K562 (cell line): ENCODE measurements around the gene IRAK3. TPM values are rescaled to one million over a fixed set of nuclear protein-coding genes. Genes with fewer than 3 reads are reported as not detected.

Experiments
- ATAC-seq: fragments of 200-7000 bp; cut with Tn5 transposase; 3 replicates; pipeline ENCODE4 v1.9.1; 2020; ENCODE audit warnings: moderate library complexity
- BruUV-seq: library from RNA; stranded (reverse); fragments of 400-500 nt; replicated peaks from 2 replicates; lab custom pipeline; 2021; lab: Mats Ljungman, UMichigan
- CTCF ChIA-PET: fragments of 300-600 bp; formaldehyde crosslinking; extraction: SDS; loops from one replicate; lab custom pipeline; 2021; ENCODE audit warnings: low intra/inter-chr PET ratio; lab: Yijun Ruan, JAX
- POLR2A ChIA-PET: fragments of 300-600, 350-650 bp; sonication (Branson Sonifier 250); formaldehyde crosslinking; extraction: SDS; loops from one replicate; lab custom pipeline; 2021; ENCODE audit warnings: antibody characterized with exemption, inconsistent platforms; lab: Yijun Ruan, JAX
- DNase-seq, 4 experiments: peaks; one replicate each; pipeline versions ENCODE4 v3.0.0 to v3.0.0-alpha.2; 2011 to 2018; ENCODE audit warnings: low spot score in 3 of 4, mixed read lengths in 3 of 4; ENCODE audit errors: extremely low read depth in 1 of 4
- FAIRE-seq: peaks from 2 replicates; lab custom pipeline; 2011; peaks lifted over from hg19 to GRCh38; lab: Jason Lieb, UNC
- H2AFZ ChIP-seq: 2 replicates; pipeline ENCODE4 v1.6.0; 2011; ENCODE audit warnings: low read depth, low read length, control low read depth, inconsistent platforms
- H3K27ac ChIP-seq: fragments of 200-600 bp; 3 replicates; pipeline ENCODE4 v1.8.0; 2011; ENCODE audit warnings: low read depth, mild to moderate bottlenecking, control low read depth, inconsistent platforms, low read length, moderate library complexity, mixed read lengths; ENCODE audit errors: extremely low read depth
- H3K27me3 ChIP-seq, 2 experiments: fragments of 300-600 bp in 1 of 2; 2 replicates in 1 of 2; 3 replicates in 1 of 2; pipeline versions ENCODE4 v1.6.0 to v1.8.0; 2011; ENCODE audit warnings: inconsistent platforms in 2 of 2, low read length in 2 of 2, mild to moderate bottlenecking in 1 of 2, mixed read lengths in 1 of 2, moderate library complexity in 1 of 2; ENCODE audit not compliant: control insufficient read depth in 2 of 2, insufficient read depth in 2 of 2
- H3K36me3 ChIP-seq: fragments of 300-600 bp; 3 replicates; pipeline ENCODE4 v1.8.0; 2011; ENCODE audit warnings: mild to moderate bottlenecking, low read length, inconsistent platforms; ENCODE audit not compliant: control insufficient read depth, insufficient read depth
- H3K4me1 ChIP-seq, 2 experiments: fragments of 200-600 bp in 1 of 2; replicated peaks in 1 of 2; 2 replicates in 1 of 2; 3 replicates in 1 of 2; pipeline versions ENCODE4 v1.5.1 to v1.8.0; 2011; ENCODE audit warnings: inconsistent platforms in 2 of 2, low read length in 2 of 2, mild to moderate bottlenecking in 1 of 2, mixed read lengths in 1 of 2, moderate library complexity in 1 of 2; ENCODE audit not compliant: control insufficient read depth in 2 of 2, insufficient read depth in 2 of 2
- H3K4me2 ChIP-seq: 2 replicates; pipeline ENCODE4 v1.6.1; 2011; ENCODE audit warnings: low read length, control low read depth, inconsistent platforms, mixed read lengths; ENCODE audit not compliant: insufficient read depth
- H3K4me3 ChIP-seq: fragments of 200-600 bp; sonication (generic), shearing (Covaris generic); 2 replicates; pipeline ENCODE4 v1.5.1; 2016; ENCODE audit warnings: control low read depth, inconsistent platforms
- H3K79me2 ChIP-seq: fragments of 200-600 bp; 3 replicates; pipeline ENCODE4 v1.8.0; 2011; ENCODE audit warnings: low read length, inconsistent platforms; ENCODE audit not compliant: control insufficient read depth, insufficient read depth
- H3K9ac ChIP-seq, 2 experiments: 2 replicates each; pipeline versions ENCODE4 v1.6.0 to v1.6.1; 2011; ENCODE audit warnings: low read depth in 2 of 2, low read length in 2 of 2, control low read depth in 1 of 2, inconsistent platforms in 1 of 2, mild to moderate bottlenecking in 1 of 2, mixed read lengths in 1 of 2; ENCODE audit not compliant: insufficient read depth in 1 of 2
- H3K9me1 ChIP-seq: one replicate; pipeline ENCODE4 v1.6.0; 2011; ENCODE audit warnings: inconsistent platforms, mild to moderate bottlenecking, low read length, moderate library complexity; ENCODE audit not compliant: control insufficient read depth, insufficient read depth
- H3K9me3 ChIP-seq: replicated peaks from 2 replicates; pipeline ENCODE4 v1.5.1; 2011; ENCODE audit warnings: low read depth, low read length, inconsistent platforms; ENCODE audit not compliant: control insufficient read depth, insufficient read depth
- H4K20me1 ChIP-seq: replicated peaks from 2 replicates; pipeline ENCODE4 v1.6.1; 2011; ENCODE audit warnings: low read length, inconsistent platforms, mixed read lengths; ENCODE audit not compliant: control insufficient read depth, insufficient read depth
- BHLHE40 ChIP-seq: IDR thresholded peaks from 2 replicates; pipeline ENCODE4 v1.6.1; 2011; ENCODE audit warnings: low read length, improper control_type of control experiment
- CGGBP1 ChIP-seq: fragments of 250-450 bp; sonication (Bioruptor Pico); IDR thresholded peaks from 2 replicates; pipeline ENCODE4 v1.9.0; 2021; ENCODE audit warnings: mild to moderate bottlenecking
- CHD2 ChIP-seq: IDR thresholded peaks from 2 replicates; pipeline ENCODE4 v1.6.1; 2011; ENCODE audit warnings: low read depth, low read length
- DPF2 ChIP-seq: fragments of 450-650 bp; IDR thresholded peaks from 2 replicates; pipeline ENCODE4 v1.6.1; 2016
- GTF2B ChIP-seq: IDR thresholded peaks from 2 replicates; pipeline ENCODE4 v1.6.1; 2011; ENCODE audit not compliant: insufficient read length; ENCODE audit errors: extremely low read depth
- GTF2F1 ChIP-seq: IDR thresholded peaks from 2 replicates; pipeline ENCODE4 v1.6.1; 2011; ENCODE audit warnings: low read depth, low read length, improper control_type of control experiment
- MAFG ChIP-seq: fragments of 450-650 bp; conservative IDR thresholded peaks from 2 replicates; pipeline ENCODE4 v1.6.1; 2016; ENCODE audit warnings: missing genetic modification characterization, missing compliant biosample characterization
- MCM3 ChIP-seq: fragments of 450-650 bp; IDR thresholded peaks from 2 replicates; pipeline ENCODE4 v1.6.1; 2016
- MTA1 ChIP-seq: fragments of 450-650 bp; IDR thresholded peaks from 2 replicates; pipeline ENCODE4 v1.6.1; 2017; ENCODE audit warnings: borderline replicate concordance
- PML ChIP-seq: IDR thresholded peaks from 2 replicates; pipeline ENCODE4 v1.6.1; 2012; ENCODE audit warnings: low read length, inconsistent platforms
- PREB ChIP-seq: sonication (generic); formaldehyde crosslinking; IDR thresholded peaks from 2 replicates; pipeline ENCODE4 v1.8.1; 2023; ENCODE audit warnings: mild to moderate bottlenecking, missing genetic modification reagents
- ZFP1 ChIP-seq: fragments of 450-650 bp; formaldehyde crosslinking; IDR thresholded peaks from 2 replicates; pipeline ENCODE4 v1.4.0; 2020; ENCODE audit warnings: mild to moderate bottlenecking, mixed read lengths
- ZNF165 ChIP-seq: fragments of 250-450 bp; sonication (Bioruptor Pico); IDR thresholded peaks from 2 replicates; pipeline ENCODE4 v1.4.0; 2020; ENCODE audit warnings: borderline replicate concordance
- ZNF232 ChIP-seq: sonication (generic); formaldehyde crosslinking; IDR thresholded peaks from 2 replicates; pipeline ENCODE4 v1.8.0; 2022; ENCODE audit warnings: mild to moderate bottlenecking, missing genetic modification reagents
- WGBS: fragments of 100-300 bp; shearing (Covaris generic); methylation state at CpG from one replicate; pipeline ENCODE4 v1.1.6; 2016; ENCODE audit warnings: low coverage, mixed read lengths; ENCODE audit not compliant: insufficient coverage; ENCODE audit errors: missing lambda C conversion rate; 5-methylcytosine and 5-hydroxymethylcytosine counted together
- in situ Hi-C: fragments of 300-500 bp; cut with MboI; formaldehyde crosslinking; loops from 4 replicates; pipeline ENCODE4 v1.15.0; 2018; ENCODE audit warnings: inconsistent platforms, mixed read lengths
- intact Hi-C: fragments of 100-400 bp; cut with micrococcal nuclease; formaldehyde crosslinking; loops from 2 replicates; pipeline ENCODE4 v1.14.2; 2022
- polyA plus RNA-seq, 8 experiments: library from polyadenylated mRNA; depleted of rRNA in 4 of 8; stranded (reverse) in 5 of 8; unstranded in 3 of 8; fragments of >200 nt; fragmentation: Nextera tagmentation in 2 of 8; fragmentation: Illumina TruSeq in 1 of 8; extraction: Ambion mirVana in 2 of 8; extraction: Trizol in 1 of 8; gene quantifications; 2 replicates each; pipeline versions ENCODE4 v1.2.1 to v1.2.3, GENCODE V29; 2011 to 2014; ENCODE audit warnings: inconsistent platforms in 1 of 8, missing spikeins in 1 of 8
- total RNA-seq, 7 experiments: library from RNA; depleted of rRNA in 6 of 7; stranded (reverse); fragments of >200 nt in 6 of 7; fragmentation: Illumina TruSeq in 2 of 7; extraction: Trizol in 2 of 7; gene quantifications; 2 replicates each; pipeline versions ENCODE4 v1.2.1 to v1.2.3, GENCODE V29; 2011 to 2021; ENCODE audit warnings: low replicate concordance in 1 of 7
- TF ChIP-seq, protein P1 (sequence below), 2 experiments: fragments of 450-650 bp in 1 of 2; IDR thresholded peaks; 2 replicates each; pipeline ENCODE4 v1.6.1; 2011 to 2017; ENCODE audit warnings: low read depth in 2 of 2, antibody characterized with exemption in 1 of 2, borderline replicate concordance in 1 of 2, low read length in 1 of 2, mild to moderate bottlenecking in 1 of 2, mixed read lengths in 1 of 2; ENCODE audit not compliant: control insufficient read depth in 1 of 2

IRAK3 gene
- total and polyA plus RNA-seq, 9 of the 15 experiments (the other 6 are each of a cell fraction or from before 2014, with no cell fraction given) = 0.06 to 0.09 (median 0.07) TPM; not detected in 6

DNA sequence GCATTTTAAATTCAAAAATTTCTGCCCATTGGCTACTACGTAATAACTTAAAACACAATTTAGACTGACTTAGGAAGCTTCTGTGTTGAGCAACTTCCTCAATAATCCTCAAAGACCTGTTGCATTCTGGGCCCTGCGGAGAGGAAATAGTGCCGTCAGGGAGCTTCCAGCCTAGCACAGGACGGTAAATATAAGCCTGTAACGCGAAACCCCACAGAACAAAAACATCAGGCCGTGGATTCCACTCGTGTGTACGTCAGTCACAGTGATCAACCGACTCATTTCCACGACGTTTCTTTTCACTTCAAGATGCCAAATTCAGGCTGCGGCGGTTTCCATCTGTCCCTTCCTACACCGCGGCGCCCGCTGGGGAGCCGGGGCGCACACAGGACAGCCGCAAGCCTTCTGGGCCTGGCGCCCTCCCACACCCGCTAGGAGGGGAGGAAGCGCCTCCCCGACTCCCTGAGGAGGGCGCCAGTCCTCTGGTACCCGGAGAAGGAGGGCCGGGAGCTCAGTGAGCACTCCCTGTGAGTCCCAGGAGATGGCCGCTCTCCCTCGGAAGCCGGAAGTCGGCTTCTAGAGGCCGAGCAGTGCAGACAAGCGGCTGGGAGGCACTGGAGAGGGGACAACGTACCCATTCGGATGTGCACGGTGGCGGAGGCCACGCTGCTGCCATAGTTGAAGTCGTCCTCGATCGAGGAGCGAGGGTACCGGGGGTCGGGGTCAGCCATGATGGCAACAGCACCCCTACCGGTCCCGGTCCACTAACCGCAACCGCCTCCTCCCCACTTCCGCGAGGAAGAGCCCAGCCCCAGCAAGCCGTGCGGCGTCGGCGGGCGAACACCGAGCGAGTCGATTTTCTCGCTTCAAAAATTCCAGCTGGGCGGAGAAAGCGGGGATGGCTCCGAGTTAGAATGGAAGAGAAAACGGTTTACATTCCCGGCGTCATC lies 19.5 kb upstream of the IRAK3 start, which contains the start of gene TMBIM4 (continued):
- peak; percentile 63; the same call in 1 of the 2 replicates for TF ChIP-seq PML
- no peak for TF ChIP-seq CHD2
- TF ChIP-seq CGGBP1 (CRISPR knock-in tag) = no peak
- peak; percentile 50; the same call in 1 of the 2 replicates for TF ChIP-seq MTA1
- TF ChIP-seq GTF2B = no peak
- TF ChIP-seq, all 486 proteins: peak for 188

- Histone ChIP-seq H3K27me3 (no peaks in the 10 kb centered on the region), H3K27ac (no peak overlapping the region), H2AFZ (peak overlapping the region; percentile 95), H3K36me3 (peaks cover 11% of the 10 kb centered on the region), H3K9me1 (no peaks in the 10 kb centered on the region), H4K20me1 (no peaks in the 10 kb centered on the region), H3K9ac (no peak overlapping the region), H3K4me3 (peak overlapping the region; percentile 53; the same call in 1 of the 2 replicates), H3K4me1 (peaks cover 0 to 8% of the 10 kb centered on the region in 2 experiments; a peak in 4 of 5 replicates), H3K4me2 (peak overlapping the region; percentile 63), H3K9me3 (no peaks in the 10 kb centered on the region), H3K79me2 (peaks cover 36% of the 10 kb centered on the region)
- ATAC-seq (no peak), FAIRE-seq (no peak), DNase-seq (no peak)
- WGBS = 90% methylated on average over 2 of the region's 3 CpGs
- in situ Hi-C loops (no loop called here), intact Hi-C loops (no loop called here)
- no TSS peak for BruUV-seq
- ChIA-PET CTCF (no interaction called here), POLR2A (interaction anchor here (1.3 to 1.6 kb wide), 2 partner anchors 13 to 18 kb away, joined by 4 to 5 read pairs; no protein-coding TSS in a partner anchor)
- TF ChIP-seq GTF2F1 (no peak), PREB (no peak), ZNF232 (CRISPR knock-in tag) (no peak), DPF2 (no peak), MCM3 (no peak), BHLHE40 (no peak), ZFP1 (CRISPR knock-in tag) (no peak), CGGBP1 (CRISPR knock-in tag) (no peak), ZNF165 (CRISPR knock-in tag) (no peak), MAFG (no peak)
- TF ChIP-seq, protein P1, sequence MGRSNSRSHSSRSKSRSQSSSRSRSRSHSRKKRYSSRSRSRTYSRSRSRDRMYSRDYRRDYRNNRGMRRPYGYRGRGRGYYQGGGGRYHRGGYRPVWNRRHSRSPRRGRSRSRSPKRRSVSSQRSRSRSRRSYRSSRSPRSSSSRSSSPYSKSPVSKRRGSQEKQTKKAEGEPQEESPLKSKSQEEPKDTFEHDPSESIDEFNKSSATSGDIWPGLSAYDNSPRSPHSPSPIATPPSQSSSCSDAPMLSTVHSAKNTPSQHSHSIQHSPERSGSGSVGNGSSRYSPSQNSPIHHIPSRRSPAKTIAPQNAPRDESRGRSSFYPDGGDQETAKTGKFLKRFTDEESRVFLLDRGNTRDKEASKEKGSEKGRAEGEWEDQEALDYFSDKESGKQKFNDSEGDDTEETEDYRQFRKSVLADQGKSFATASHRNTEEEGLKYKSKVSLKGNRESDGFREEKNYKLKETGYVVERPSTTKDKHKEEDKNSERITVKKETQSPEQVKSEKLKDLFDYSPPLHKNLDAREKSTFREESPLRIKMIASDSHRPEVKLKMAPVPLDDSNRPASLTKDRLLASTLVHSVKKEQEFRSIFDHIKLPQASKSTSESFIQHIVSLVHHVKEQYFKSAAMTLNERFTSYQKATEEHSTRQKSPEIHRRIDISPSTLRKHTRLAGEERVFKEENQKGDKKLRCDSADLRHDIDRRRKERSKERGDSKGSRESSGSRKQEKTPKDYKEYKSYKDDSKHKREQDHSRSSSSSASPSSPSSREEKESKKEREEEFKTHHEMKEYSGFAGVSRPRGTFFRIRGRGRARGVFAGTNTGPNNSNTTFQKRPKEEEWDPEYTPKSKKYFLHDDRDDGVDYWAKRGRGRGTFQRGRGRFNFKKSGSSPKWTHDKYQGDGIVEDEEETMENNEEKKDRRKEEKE (IDR thresholded peaks at IDR 0.05; ENCODE audit: borderline replicate concordance in 1 of 2, control insufficient read depth in 1 of 2, low read depth in 2 of 2, low read length in 1 of 2) = no peak
These were observed 18.4 kb upstream of the IRAK3 start for GRCh38 chr12:66170606-66171005.
